HCEC 1CT (cell line): Measurements from ENCODE around the gene NEURL4.
"Not testable (repeated sequence)": the region's sequence is repeated elsewhere in the genome, so short reads cannot be mapped to it uniquely, and the experiment has no call there.

Source experiments
- DNase-seq: peaks from one replicate; pipeline ENCODE4 v3.0.0-alpha.2; 2017

Gene NEURL4

GRCh38 chr17:7346761-7347614 lies 17.9 kb upstream of the NEURL4 start:
- no peak for DNase-seq

- DNase-seq, result no peak
Observed at GRCh38 chr17:7343250-7343649, 14.1 kb upstream of the NEURL4 start.

DNA sequence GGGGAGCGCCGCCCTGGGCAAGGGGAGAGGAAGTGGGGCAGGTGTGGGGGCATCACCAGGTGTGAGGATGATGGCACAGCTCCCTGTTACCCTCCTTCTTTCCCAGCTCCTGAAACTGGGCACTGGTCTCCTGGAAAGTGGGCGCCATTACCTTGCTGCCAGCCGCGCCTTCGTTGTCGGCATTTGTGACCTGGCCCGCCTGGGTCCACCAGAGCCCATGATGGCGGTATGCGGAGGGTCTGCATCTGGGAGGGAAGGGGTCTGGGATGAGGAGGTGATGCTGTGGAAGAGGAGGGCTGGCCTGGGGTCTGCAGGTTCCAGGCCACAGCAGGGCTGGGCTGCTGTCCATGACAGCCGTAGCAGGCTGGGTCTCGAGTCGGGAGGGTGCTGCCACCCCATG lies 12.7 kb upstream of the NEURL4 start:
- no peak for DNase-seq

DNA sequence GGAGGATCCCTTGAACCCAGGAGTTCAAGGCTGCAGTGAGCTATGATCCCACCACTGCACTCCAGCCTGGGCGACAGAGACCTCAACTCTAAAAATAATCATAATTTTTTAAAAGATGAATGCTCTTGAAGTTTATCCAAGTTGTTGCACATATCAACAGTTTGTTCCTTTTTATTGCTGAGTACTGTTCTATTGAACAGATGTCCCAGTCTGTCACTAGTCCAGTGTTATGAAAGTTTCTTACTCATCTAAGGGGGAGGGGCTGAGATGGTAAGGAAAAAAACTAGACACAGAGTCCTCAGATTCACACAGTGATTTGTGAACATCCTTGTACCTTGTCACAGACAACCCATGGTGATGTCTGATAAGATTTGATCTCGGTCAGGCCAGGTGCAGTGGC lies 11.0 kb upstream of the NEURL4 start:
- peak; percentile 36 for DNase-seq

DNA sequence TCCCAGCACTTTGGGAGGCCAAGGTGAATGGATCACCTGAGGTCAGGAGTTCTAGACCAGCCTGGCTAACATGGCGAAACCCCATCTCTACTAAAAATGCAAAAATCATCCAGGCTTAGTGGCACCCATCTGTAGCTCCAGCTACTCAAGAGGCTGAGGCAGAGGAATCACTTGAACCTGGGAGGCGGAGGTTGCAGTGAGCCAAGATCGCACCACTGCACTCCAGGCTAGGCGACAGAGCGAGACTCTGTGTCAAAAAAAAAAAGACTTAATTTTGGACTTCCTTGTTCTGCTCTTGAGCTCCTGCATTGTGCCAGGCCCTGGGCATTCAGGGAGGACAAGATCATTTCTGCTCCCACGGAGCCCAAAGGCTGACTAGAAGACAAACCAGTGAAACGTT lies 8.5 kb upstream of the NEURL4 start:
- DNase-seq, result not testable (repeated sequence)

GRCh38 chr17:7336240-7337175 lies 7.4 kb upstream of the NEURL4 start, which contains the start of gene ACAP1:
Gene ACAP1, plus strand, starts transcription at chr17:7336529. Its CDS starts 206 bp downstream, at chr17:7336735.
- no peak for DNase-seq

DNA sequence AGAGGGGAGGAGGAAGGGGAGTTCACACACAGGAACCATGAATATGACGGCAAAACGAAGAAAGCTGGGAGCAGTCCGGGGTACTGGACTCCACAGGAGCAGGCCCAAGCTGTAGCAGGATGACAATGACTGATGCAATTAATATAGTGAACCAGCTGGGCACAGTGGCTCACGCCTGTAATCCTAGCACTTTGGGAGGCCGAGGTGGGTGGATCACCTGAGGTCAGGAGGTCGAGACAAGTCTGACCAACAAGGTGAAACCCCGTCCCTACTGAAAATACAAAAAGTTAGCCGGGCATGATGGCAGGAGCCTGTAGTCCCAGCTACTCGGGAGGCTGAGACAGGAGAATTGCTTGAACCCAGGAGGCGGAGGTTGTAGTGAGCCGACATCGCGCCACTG lies 6.6 kb upstream of the NEURL4 start:
- DNase-seq, result not testable (repeated sequence)

- DNase-seq, result no peak
Observed at GRCh38 chr17:7334938-7335538, 5.9 kb upstream of the NEURL4 start.

- DNase-seq, result not testable (repeated sequence)
Observed at GRCh38 chr17:7332600-7333069, 3.5 kb upstream of the NEURL4 start.

DNA sequence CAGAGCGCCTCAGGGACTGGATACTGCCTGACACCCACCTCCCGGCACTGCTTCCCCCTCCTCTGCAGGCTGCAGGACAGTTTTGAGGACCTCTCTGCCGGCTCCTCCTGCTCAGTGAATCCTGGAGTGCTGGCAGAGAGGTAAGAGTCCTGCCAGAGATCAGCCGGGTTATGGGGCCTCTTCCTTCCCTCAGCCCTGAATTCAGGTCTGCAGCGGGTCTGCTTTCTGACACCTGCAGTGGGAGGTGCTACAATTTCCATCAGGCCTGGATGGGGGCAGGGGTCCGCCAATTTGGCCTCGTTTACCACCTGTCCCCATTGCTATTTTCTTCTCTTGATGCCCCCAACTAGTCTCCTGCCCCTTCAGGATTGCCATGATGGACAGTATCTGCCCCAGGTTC lies 3.0 kb upstream of the NEURL4 start:
- no peak for DNase-seq

DNA sequence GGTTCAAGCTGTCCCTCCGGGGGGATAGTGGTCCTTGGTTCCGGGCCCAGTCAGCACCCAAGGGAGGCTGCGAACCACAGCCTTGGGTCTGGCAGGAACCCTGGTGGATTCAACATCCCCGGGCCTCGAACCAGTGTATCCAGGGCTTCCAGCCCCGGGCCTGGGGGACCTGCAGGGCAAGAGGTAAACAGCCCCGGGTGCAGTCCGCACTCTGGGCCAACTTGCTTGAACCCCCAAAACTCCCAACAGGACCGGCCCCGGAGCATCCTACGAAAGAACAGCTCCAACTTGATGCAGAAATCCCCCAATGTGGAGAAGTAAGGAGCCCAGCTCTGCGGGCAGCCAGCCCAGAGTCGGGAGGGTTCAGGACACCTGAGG lies 1.5 kb upstream of the NEURL4 start:
- DNase-seq, result no peak

GRCh38 chr17:7329997-7330637 lies 982 bp upstream of the NEURL4 start:
- peak; percentile 55 for DNase-seq

GRCh38 chr17:7329374-7329996 lies 350 bp upstream of the NEURL4 start:
- DNase-seq, result peak; percentile 97

GRCh38 chr17:7328009-7328408 lies 1.1 kb downstream of the NEURL4 start:
- no peak for DNase-seq

DNA sequence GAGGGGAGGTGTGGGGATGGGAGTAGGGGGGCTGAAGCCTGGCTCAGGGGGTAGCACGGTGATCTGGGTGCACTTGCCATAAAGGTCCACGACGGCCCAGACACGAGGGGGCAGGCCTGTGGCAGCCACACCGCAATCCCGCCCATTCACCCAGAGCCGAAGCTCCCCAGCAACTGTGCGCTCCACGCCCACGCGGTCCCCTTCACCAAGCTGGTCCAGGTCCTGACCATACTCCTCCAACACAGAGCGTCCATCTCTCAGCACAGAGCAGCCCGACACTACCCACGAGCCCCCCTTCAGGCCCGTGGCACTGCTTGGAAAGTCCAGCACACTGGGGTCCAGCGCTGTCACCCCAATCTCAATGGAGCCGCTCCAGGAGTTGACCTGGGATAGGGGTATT lies 1.6 kb downstream of the NEURL4 start:
- DNase-seq, result no peak

GRCh38 chr17:7327056-7327455 lies 2.1 kb downstream of the NEURL4 start:
- no peak for DNase-seq

DNA sequence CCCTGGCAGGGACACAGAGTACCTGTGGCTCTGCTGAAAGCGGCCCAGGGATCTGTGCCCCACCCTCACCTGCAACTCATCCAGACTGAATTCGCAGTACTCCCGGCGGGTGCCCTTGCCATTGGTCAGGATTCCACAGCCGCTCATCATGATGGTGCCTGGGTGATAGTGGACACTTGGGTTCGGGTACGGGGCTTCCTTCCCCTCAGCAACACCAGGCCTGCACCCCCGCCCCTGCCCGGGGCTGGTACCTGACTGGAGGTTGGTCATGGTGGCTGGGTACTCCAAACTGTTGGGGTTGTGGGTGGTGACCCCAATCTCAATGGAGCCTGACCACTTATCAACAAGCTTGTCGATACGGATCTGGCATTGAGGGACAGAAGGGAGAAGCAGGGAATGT lies 2.9 kb downstream of the NEURL4 start:
- DNase-seq, result no peak

- no peak for DNase-seq
Observed at GRCh38 chr17:7325031-7325528, 4.1 kb downstream of the NEURL4 start.

DNA sequence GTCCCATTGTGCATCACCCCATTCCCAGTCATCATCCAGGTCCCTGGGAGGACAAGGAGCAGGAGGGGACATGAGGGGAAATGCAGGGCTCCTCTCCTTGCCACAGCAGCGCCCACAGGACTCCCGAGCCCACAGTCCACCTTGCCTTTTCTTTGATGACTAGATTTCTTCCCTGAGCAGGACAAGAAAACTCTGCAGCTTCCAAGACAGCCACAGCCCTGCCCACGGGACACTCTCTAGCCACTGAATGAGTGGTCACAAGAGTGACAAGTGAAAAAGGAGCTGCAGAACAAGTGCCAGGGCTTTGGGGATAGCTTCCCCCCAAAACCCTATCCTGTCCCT lies 4.7 kb downstream of the NEURL4 start:
- no peak for DNase-seq

GRCh38 chr17:7323731-7324437 lies 5.3 kb downstream of the NEURL4 start:
- DNase-seq, result no peak

- no peak for DNase-seq
Observed at GRCh38 chr17:7322520-7323194, 6.5 kb downstream of the NEURL4 start.
